ENCODE measurements around the gene ZNF107.

ZNF107 gene

DNA sequence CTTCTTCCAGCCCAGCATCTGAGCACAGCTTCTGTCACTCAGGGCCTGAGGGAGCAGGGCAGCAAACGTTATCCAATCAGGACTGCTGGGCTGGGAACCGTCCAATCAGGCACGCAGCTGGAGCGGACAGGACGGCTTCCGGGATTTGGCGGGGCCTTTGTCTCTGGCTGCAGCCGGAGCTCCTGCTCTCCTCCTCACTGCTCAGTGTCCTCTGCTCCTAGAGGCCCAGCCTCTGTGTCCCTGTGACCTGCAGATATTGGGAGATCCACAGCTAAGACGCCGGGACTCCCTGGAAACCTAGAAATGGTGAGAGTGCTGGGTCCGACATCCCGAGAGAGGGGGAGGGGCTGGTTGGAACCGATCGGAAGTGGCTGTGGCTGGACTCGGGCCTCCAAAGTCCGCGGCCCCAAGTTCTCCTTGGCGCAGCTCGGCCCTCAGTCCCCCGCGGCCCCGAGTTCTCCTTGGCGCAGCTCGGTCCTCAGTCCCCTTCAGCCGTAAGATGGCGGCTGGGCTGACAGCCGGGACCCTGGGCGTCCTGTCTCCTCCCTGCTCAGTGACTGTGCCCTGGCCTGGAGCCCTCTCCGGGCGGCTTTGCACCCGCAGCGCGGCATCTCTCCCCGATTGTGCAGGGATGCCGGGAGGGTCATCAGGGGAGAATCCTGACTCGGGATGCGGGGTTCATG, at the start of gene ZNF107:
Gene ZNF107, plus strand, starts transcription at position 154 of the 683 bp plus-strand sequence. Its CDS starts 150 bp downstream, at position 304.
- peak; percentile 95 for DNase-seq

DNA sequence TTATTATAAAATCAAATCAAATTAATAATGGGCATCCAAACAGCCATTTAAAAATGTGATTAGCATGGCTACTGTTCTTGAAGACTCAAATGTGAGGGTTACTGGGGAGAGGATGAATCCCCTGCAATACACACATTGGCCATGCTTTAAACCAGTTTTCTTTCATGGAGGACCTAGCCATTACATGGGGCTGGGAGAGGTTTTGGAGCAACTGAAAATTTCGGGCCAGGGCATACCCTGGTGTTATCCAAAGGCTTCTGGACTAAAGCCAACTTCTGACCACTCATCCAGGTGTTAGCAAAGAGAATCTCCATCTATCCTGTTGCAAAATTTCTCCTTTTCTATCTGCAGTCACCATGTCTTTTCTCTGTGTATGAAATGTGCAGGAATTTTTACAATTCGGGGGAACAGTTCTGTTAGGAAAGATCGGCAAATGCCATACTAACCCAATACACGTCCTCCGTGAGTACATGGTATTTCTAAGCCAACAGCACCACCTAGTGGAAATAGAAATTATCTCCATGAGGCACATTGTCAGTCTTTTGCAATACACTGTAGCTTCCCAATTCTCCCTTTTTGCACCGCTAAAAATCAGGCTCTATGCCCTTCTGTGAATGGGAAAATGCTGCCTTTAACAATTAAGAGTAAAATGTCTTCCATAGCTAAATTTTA, 47.0 kb upstream of the ZNF107 start:
- peak; percentile 72 for DNase-seq

DNA sequence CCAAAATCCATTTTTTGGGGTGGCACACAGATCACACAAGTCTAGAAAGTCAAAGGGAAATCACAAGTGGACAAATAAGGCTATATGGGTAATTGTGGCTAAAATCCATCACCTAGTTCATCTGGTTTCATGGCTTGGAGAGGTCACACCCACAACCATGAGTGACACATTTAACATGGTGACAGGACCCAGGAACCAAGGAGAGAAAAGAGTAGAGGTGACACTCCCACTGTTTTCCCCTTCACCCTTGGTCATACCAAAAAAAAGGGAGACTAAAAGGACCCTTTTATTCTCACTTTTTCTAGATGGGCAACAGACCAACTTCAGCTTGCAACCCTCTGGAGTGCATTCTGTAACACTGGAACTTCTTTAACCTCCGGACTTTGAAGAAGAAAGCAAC, 46.2 kb upstream of the ZNF107 start:
- no peak for DNase-seq

DNA sequence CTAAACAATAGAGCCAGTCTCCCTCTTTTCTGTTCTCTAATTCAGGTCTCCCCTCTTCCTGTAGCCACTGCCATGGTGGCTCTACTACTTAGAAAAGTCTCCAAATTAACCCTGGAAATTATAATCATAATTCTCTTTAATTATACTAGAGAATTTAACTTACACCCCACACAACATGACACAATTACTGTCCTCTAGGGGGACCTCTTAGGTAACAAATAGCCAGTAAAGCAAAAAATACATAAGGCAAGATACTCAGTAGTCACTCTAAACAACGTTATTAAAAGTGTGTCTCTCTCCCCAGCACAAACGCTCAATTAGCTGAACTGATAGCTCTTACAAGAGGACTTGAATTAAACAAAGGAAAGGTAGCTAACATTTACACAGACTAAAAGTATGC, 44.3 kb upstream of the ZNF107 start:
- no peak for DNase-seq

DNA sequence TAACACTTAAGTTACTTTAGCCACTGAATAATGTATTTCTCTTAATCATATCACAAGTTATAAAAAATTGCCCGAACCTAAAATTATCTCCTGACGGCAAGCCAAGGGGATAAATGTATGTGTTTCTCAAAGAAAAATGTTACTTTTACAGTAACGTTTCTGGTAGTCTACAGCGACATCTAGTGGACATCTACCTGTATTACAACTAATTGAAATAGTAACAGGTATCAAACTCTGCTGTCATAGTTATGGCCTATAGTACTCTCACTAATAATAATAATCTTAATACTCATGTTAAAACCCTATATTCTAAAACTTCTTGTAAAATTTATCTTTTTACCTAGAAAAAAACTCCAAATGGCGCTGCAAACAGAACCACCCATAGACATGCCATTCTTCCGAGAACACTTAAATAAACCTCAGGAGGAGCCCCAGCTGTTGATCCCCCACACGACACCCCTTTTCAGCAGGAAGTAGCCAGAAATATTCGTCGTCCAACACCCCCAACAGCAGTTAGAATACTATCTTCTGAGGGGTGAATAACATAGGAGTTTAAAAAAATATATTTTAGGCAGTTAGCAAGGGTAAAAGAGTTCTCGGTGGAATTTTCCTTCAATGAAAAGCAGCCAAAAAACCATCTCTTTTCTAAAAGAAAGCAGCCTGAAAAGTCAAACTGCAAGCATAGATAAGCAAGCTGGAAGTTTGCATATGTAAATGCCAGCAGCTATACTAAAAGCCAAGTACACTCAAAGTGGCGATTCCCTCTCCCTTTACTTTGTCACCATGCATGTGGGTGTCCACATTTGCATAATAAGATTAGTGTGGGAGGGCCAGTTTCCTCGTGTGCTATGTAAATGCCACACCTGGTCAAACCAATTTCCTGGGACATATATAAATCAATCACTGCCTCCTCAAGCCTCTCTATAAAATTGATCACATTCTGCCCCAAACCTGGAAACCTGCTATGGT, 40.5 kb upstream of the ZNF107 start:
- DNase-seq: peak; percentile 39

DNA sequence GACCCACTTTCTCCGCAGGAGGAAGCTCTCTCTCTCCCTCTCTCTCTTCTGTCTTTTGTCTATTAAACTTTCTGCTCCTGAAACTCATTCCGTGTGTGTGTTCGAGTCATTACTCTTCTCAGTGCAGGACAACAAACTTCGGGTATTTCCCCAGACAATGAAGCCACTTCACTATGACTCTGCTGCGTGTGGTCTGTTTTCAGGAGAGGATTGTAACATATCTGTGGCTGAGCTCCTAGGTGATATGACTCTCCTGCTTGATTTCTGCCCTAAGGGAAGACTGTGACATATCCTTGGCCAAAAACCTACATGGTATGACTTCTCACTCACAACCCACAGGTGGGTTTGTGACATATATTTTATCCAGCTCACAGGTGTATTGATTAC, 39.9 kb upstream of the ZNF107 start:
- DNase-seq: no peak

GRCh38 chr7:64626557-64626956, 39.4 kb upstream of the ZNF107 start:
- DNase-seq: no peak

- no peak for DNase-seq
Measured at GRCh38 chr7:64628192-64628591, 37.7 kb upstream of the ZNF107 start.

DNA sequence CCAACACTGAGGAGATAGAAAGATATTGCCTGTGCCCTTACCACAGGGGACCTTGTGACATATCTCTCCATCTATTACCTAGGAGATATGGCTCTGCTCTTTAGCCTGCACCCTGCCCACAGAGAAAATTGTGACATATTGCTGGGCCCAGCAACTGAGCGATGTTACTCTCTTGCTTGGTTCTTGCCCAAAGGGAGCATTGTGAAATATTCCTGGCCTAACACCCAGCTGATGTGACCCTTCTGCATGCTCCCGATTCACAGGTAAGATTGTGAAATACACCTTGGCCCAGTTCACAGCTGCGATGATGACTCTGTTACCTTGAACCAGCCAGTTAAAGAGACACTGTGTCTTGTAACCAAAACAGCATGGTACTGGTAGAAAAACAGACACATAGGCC, 37.2 kb upstream of the ZNF107 start:
- DNase-seq: no peak

DNA sequence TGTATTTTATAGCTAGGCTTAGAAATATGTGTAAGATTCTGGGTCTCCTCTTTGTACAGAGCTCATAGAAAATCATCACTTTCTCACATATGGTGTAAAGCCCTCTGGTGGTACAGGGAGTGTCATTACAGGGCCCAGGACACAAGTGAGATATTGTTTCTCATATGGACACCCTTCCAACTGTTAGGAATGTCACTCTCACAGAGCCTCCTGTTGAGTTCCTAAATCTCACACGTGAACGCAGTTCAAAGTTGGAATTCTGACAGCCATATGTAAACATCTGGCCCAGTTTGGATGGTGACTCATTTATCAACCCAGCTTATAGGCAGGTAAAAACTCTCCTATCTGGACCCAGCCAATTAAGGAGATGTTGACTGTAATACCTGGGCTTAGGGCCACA, 35.4 kb upstream of the ZNF107 start:
- peak; percentile 23 for DNase-seq

DNA sequence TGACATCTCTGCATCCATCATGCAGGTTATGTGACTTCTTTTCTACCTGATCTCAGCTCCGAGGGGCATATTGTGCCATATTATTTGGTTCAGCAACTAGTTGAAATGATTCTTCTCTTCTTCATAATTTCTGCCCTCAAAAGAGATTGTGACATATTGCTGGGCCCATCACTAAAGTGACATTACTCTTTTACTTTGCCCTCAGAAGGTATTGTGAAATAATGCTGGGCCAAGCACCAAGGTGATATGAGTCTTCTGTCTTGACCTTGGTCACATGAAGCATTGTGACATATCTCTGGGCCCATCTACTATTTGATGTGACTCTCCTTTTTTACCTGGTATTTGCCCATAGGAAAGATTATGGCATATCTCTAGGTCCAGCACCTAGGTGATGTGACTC, 33.9 kb upstream of the ZNF107 start:
- no peak for DNase-seq

GRCh38 chr7:64633401-64633800, 32.5 kb upstream of the ZNF107 start:
- no peak for DNase-seq

DNA sequence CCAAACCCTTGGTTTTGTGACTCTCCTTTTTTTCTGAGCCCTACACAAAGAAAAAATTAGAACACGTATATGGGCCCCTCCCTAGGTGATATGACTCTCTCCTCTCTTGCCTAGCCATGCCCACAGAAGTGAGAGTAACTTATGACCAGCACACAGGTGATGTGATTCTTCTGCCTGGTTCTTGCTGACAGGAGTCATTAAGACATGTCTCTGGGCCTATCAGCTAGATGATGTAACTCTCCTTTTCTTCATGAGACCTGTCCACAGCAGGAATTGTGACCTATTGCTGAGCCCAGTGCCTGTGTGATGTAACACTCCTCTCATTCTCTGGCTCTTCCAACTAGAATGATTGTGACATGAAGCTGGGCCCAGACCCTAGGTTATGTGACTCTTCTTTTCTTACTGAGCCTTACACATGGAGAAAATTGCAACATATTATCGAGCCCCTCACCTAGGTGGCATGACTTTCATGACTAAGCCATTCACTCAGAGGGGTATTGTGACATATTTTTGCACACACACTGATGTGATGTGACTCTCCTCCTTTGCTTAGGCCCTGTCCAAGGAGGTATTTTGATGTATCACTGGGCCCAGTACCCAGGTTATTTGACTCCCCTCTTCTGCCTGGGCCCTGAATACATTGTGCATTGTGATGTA, 31.4 kb upstream of the ZNF107 start:
- DNase-seq: no peak

DNA sequence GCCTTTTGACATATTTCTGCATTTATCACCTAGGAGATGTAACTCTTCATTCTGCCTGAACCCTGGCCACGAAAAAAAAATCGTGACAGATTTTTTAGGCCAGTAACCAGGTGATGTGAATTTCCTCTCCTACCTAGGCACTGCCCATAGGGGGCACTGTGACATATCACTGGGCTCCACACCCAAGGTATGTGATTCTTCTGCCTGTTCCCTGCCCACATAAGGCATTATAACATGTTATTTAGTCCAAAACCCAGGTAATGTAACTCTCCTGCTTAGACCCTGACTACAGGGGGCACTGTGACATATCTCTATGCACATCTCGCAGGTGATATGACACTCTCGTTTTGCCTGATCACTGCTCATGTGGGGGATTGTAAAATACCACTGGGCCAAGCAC, 29.5 kb upstream of the ZNF107 start:
- DNase-seq: no peak

GRCh38 chr7:64637521-64638445, 28.1 kb upstream of the ZNF107 start:
- DNase-seq: no peak

DNA sequence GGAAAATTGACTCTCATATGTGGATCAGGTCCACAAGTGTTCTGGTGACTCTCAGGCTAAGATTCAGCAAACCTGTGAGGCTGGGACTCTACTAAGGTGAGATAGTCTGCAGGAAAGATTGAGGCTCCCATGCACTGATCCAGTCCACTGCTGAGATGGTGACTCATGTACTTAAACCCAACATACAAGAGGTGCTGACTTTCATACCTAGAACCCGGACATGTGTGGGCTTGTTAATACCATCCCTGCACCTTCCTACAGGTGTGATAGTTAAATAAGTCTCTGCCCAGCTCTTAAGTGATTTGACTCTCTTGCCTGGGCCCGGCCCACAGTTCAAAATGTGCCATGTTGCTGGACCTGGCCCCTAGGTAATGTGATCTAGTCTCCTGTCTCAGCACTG, 27.1 kb upstream of the ZNF107 start:
- no peak for DNase-seq

- DNase-seq: no peak
Measured at GRCh38 chr7:64639267-64640001, 26.5 kb upstream of the ZNF107 start.

GRCh38 chr7:64640504-64640903, 25.4 kb upstream of the ZNF107 start:
- no peak for DNase-seq

- no peak for DNase-seq
Measured at GRCh38 chr7:64642046-64642445, 23.9 kb upstream of the ZNF107 start.

- DNase-seq: no peak
Measured at GRCh38 chr7:64642875-64643274, 23.1 kb upstream of the ZNF107 start.

DNA sequence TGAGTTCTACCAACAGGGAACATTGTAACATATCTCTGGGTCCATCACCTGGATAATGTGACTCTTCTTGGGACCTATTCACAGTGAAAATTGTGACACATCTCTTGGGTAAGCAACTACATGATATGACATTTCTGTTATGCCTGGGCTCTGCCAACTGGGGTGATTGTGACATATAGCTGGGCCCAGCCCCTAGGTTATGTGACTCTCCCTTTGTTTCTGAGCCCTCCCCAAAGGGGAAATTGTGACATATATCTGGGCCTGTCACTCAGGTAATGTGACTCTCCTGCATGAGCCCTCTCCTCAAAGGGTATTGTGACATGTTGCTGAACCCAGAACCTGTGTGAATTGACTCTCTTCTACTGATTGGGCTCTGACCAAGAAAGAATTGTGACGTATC, 22.4 kb upstream of the ZNF107 start:
- DNase-seq: no peak
